B cell (primary cell): ENCODE measurements around the gene MYOD1. TPM values are rescaled to one million over a fixed set of nuclear protein-coding genes. Genes with fewer than 3 reads are reported as not detected.

Experiments
- ATAC-seq: fragments of 200-7000 bp; cut with Tn5 transposase; one replicate; pipeline ENCODE4 v1.10.0; 2021; ENCODE audit warnings: low read depth, mild to moderate bottlenecking, moderate number of reproducible peaks, moderate library complexity
- CTCF ChIA-PET: fragments of 350-600 bp; sonication (Branson Sonifier 250); formaldehyde crosslinking; loops from one replicate; lab custom pipeline; 2021; ENCODE audit warnings: antibody characterized with exemption, inconsistent platforms; lab: Charles Lee
- POLR2A ChIA-PET: fragments of 350-600 bp; sonication (Branson Sonifier 250); formaldehyde crosslinking; loops from one replicate; lab custom pipeline; 2021; ENCODE audit warnings: antibody characterized with exemption; lab: Charles Lee
- DNase-seq: peaks from one replicate; pipeline ENCODE4 v3.0.0; 2013
- H2AFZ ChIP-seq: 2 replicates; pipeline ENCODE4 v1.6.1; 2012; ENCODE audit warnings: mild to moderate bottlenecking, low read depth, low read length; ENCODE audit not compliant: insufficient read depth, poor library complexity, severe bottlenecking
- H3K27ac ChIP-seq, 2 donors: 1 replicate in 1 of 2; 2 replicates in 1 of 2; pipeline ENCODE4 v1.5.1; 2012 to 2013; ENCODE audit warnings: low read length in 2 of 2, mild to moderate bottlenecking in 2 of 2, moderate library complexity in 1 of 2
- H3K27me3 ChIP-seq, 4 experiments: fragments of 200-600 bp in 1 of 4; sonication (generic) in 1 of 4; replicated peaks in 1 of 4; 1 replicate in 2 of 4; 2 replicates in 2 of 4; pipeline versions ENCODE4 v1.6.1 to v1.7.0; 2013 to 2016; ENCODE audit warnings: low read length in 3 of 4, mild to moderate bottlenecking in 2 of 4, mixed read lengths in 1 of 4, moderate library complexity in 1 of 4; ENCODE audit not compliant: insufficient read depth in 4 of 4, control insufficient read depth in 3 of 4; ENCODE audit errors: control extremely low read depth in 1 of 4
- H3K36me3 ChIP-seq, 2 experiments: replicated peaks in 1 of 2; 1 replicate in 1 of 2; 2 replicates in 1 of 2; pipeline versions ENCODE4 v1.6.1 to v1.7.1; 2013; ENCODE audit warnings: low read length in 1 of 2; ENCODE audit not compliant: insufficient read depth in 2 of 2, control insufficient read depth in 1 of 2; ENCODE audit errors: control extremely low read depth in 1 of 2, extremely low read depth in 1 of 2
- H3K4me1 ChIP-seq, 2 donors: fragments of 200-600 bp in 1 of 2; sonication (generic) in 1 of 2; 1 replicate in 1 of 2; 2 replicates in 1 of 2; pipeline versions ENCODE4 v1.5.1 to v1.6.1; 2013 to 2017; ENCODE audit warnings: low read length in 2 of 2; ENCODE audit not compliant: control insufficient read depth in 2 of 2, insufficient read depth in 2 of 2
- H3K4me2 ChIP-seq: replicated peaks from 2 replicates; pipeline ENCODE3; 2012; ENCODE audit warnings: mild to moderate bottlenecking, low read depth, low read length; ENCODE audit not compliant: poor library complexity, severe bottlenecking
- H3K4me3 ChIP-seq, 5 experiments: fragments of 200-600 bp in 1 of 5; sonication (generic) in 1 of 5; 1 replicate in 3 of 5; 2 replicates in 2 of 5; pipeline versions ENCODE4 v1.5.1 to v1.7.0; 2011 to 2016; ENCODE audit warnings: low read length in 4 of 5, mild to moderate bottlenecking in 4 of 5, low read depth in 2 of 5, control low read depth in 1 of 5, moderate library complexity in 1 of 5; ENCODE audit not compliant: insufficient read depth in 1 of 5; ENCODE audit errors: control extremely low read depth in 1 of 5, extremely low read depth in 1 of 5
- H3K79me2 ChIP-seq: fragments of 200-600 bp; sonication (generic); one replicate; pipeline ENCODE4 v1.6.0; 2016; ENCODE audit warnings: low read length; ENCODE audit not compliant: control insufficient read depth, insufficient read depth
- H3K9ac ChIP-seq: fragments of 200-600 bp; sonication (generic); 2 replicates; pipeline ENCODE4 v1.6.1; 2017; ENCODE audit warnings: mild to moderate bottlenecking, low read length, moderate library complexity
- H3K9me3 ChIP-seq, 3 donors: one replicate each; pipeline versions ENCODE4 v1.6.1 to v1.7.1; 2013; ENCODE audit warnings: low read length in 2 of 3; ENCODE audit not compliant: control insufficient read depth in 2 of 3, insufficient read depth in 1 of 3; ENCODE audit errors: control extremely low read depth in 1 of 3
- H4K20me1 ChIP-seq: 2 replicates; pipeline ENCODE4 v1.6.0; 2012; ENCODE audit warnings: mild to moderate bottlenecking, low read length; ENCODE audit not compliant: insufficient read depth, control insufficient read depth, poor library complexity, severe bottlenecking
- H3K27ac Mint-ChIP-seq: one replicate; pipeline ENCODE4 v1.8.0; 2021; ENCODE audit warnings: mixed read lengths
- H3K27me3 Mint-ChIP-seq: one replicate; pipeline ENCODE4 v1.8.0; 2021; ENCODE audit warnings: mixed read lengths
- H3K4me1 Mint-ChIP-seq: one replicate; pipeline ENCODE4 v1.8.0; 2021; ENCODE audit warnings: mixed read lengths
- H3K4me3 Mint-ChIP-seq: one replicate; pipeline ENCODE4 v1.8.0; 2021; ENCODE audit warnings: mixed read lengths
- H3K9me3 Mint-ChIP-seq: one replicate; pipeline ENCODE4 v1.8.0; 2022; ENCODE audit warnings: mixed read lengths; ENCODE audit not compliant: insufficient read depth
- CTCF ChIP-seq: fragments of 200-600 bp; IDR thresholded peaks from one replicate; pipeline ENCODE4 v1.8.0; 2022; ENCODE audit warnings: antibody characterized with exemption, mild to moderate bottlenecking
- EZH2 ChIP-seq: IDR thresholded peaks from 2 replicates; pipeline ENCODE4 v1.6.1; 2012; ENCODE audit warnings: borderline replicate concordance, low read depth, mild to moderate bottlenecking, moderate library complexity, low read length; ENCODE audit not compliant: insufficient read depth, poor library complexity, severe bottlenecking
- WGBS: methylation state at CpG from one replicate; pipeline ENCODE4 v1.1.5; 2013; ENCODE audit warnings: missing lambda C conversion rate; ENCODE audit not compliant: insufficient coverage; 5-methylcytosine and 5-hydroxymethylcytosine counted together
- intact Hi-C: fragments of 100-400 bp; cut with micrococcal nuclease; formaldehyde crosslinking; loops from one replicate; pipeline ENCODE4 v1.10.0; 2022
- polyA plus RNA-seq: library from polyadenylated mRNA; depleted of rRNA; stranded (reverse); fragments of >200 nt; gene quantifications from 2 replicates; pipeline ENCODE4 v1.2.3, GENCODE V29; 2012
- total RNA-seq, 2 donors: library from RNA; stranded (reverse); fragments of 120-200 nt in 1 of 2; gene quantifications; 1 replicate in 1 of 2; 2 replicates in 1 of 2; pipeline versions ENCODE4 v1.2.3 to v1.2.4, GENCODE V29; 2013 to 2022

The MYOD1 gene
- total and polyA plus RNA-seq, 2 donors (not counting 1 experiment from before 2014, with no cell fraction given): not detected

- ChIA-PET POLR2A (no interaction called here), CTCF (no interaction called here)
- Histone ChIP-seq H3K9me3 (peaks cover 0 to 6% (median 0%) of the 10 kb centered on the region in 3 donors), H3K27ac (no peak overlapping the region), H3K9ac (no peak overlapping the region), H3K27me3 (peaks cover 0 to 5% (median 2%) of the 10 kb centered on the region in 4 experiments), H3K4me1 (no peaks in the 10 kb centered on the region), H4K20me1 (no peaks in the 10 kb centered on the region), H3K4me2 (no peak overlapping the region), H3K79me2 (no peaks in the 10 kb centered on the region), H3K4me3 (no peak overlapping the region), H2AFZ (no peak overlapping the region), H3K36me3 (no peaks in the 10 kb centered on the region)
- Mint-ChIP-seq H3K27ac (no peak overlapping the region), H3K4me1 (no peaks in the 10 kb centered on the region), H3K9me3 (no peaks in the 10 kb centered on the region), H3K4me3 (no peak overlapping the region), H3K27me3 (peaks cover 38% of the 10 kb centered on the region)
- TF ChIP-seq EZH2 (no peak), CTCF (no peak)
- ATAC-seq (no peak), DNase-seq (no peak)
- WGBS: 87% methylated on average over 20 of the region's 20 CpGs
- intact Hi-C loops: no loop called here
Observed at GRCh38 chr11:17745023-17745772, 25.8 kb downstream of the MYOD1 start.

GRCh38 chr11:17746096-17746495 is 26.7 kb downstream of the MYOD1 start:
- Histone ChIP-seq H3K4me2 (no peak overlapping the region), H3K79me2 (no peaks in the 10 kb centered on the region), H3K27me3 (peaks cover 0 to under 1% (median 0%) of the 10 kb centered on the region in 4 experiments), H3K4me1 (no peaks in the 10 kb centered on the region), H4K20me1 (no peaks in the 10 kb centered on the region), H3K4me3 (no peak overlapping the region), H3K9me3 (peaks cover 0 to 6% (median 0%) of the 10 kb centered on the region in 3 donors), H2AFZ (no peak overlapping the region), H3K27ac (no peak overlapping the region), H3K36me3 (no peaks in the 10 kb centered on the region), H3K9ac (no peak overlapping the region)
- Mint-ChIP-seq H3K4me3 (no peak overlapping the region), H3K9me3 (no peaks in the 10 kb centered on the region), H3K27ac (no peak overlapping the region), H3K27me3 (peaks cover 43% of the 10 kb centered on the region), H3K4me1 (no peaks in the 10 kb centered on the region)
- WGBS: 84% methylated on average over 10 of the region's 11 CpGs
- ChIA-PET POLR2A (no interaction called here), CTCF (interaction anchor here (1.6 kb wide), 1 partner anchor 14 kb away, joined by 3 read pairs; no protein-coding TSS in a partner anchor)
- TF ChIP-seq EZH2: no peak
- TF ChIP-seq CTCF: no peak
- DNase-seq (no peak), ATAC-seq (no peak)
- intact Hi-C loops: no loop called here
